GM23248 (cell line): ENCODE results near the gene ATG2B. TPM values are rescaled to one million over a fixed set of nuclear protein-coding genes. Genes with fewer than 3 reads are reported as not detected.

ENCODE experiments used
- DNase-seq: peaks from one replicate; pipeline ENCODE4 v3.0.0-alpha.2; 2015
- H2AFZ ChIP-seq: fragments of 200-600 bp; sonication (generic); 2 replicates; pipeline ENCODE4 v1.6.1; 2016; ENCODE audit warnings: antibody characterized with exemption
- H3F3A ChIP-seq: fragments of 200-600 bp; sonication (generic); 2 replicates; pipeline ENCODE4 v1.6.1; 2016; ENCODE audit warnings: mild to moderate bottlenecking, antibody characterized with exemption, mixed run types; ENCODE audit not compliant: insufficient read depth
- H3K27ac ChIP-seq: fragments of 200-600 bp; sonication (generic); 2 replicates; pipeline ENCODE4 v1.5.1; 2016; ENCODE audit warnings: mild to moderate bottlenecking
- H3K27me3 ChIP-seq: fragments of 200-600 bp; sonication (generic); replicated peaks from 2 replicates; pipeline ENCODE4 v1.6.1; 2016; ENCODE audit warnings: mild to moderate bottlenecking; ENCODE audit not compliant: insufficient read depth
- H3K36me3 ChIP-seq: fragments of 200-600 bp; sonication (generic); 2 replicates; pipeline ENCODE4 v1.6.1; 2016; ENCODE audit warnings: low read depth, mild to moderate bottlenecking
- H3K4me1 ChIP-seq: fragments of 200-600 bp; sonication (generic); 2 replicates; pipeline ENCODE4 v1.6.1; 2016; ENCODE audit warnings: mild to moderate bottlenecking; ENCODE audit not compliant: insufficient read depth
- H3K4me2 ChIP-seq: fragments of 200-600 bp; sonication (generic); one replicate; pipeline ENCODE4 v1.6.1; 2016; ENCODE audit warnings: mild to moderate bottlenecking; ENCODE audit not compliant: unreplicated experiment
- H3K4me3 ChIP-seq: fragments of 200-600 bp; sonication (generic); 2 replicates; pipeline ENCODE4 v1.5.1; 2016; ENCODE audit warnings: mild to moderate bottlenecking
- H3K79me2 ChIP-seq: fragments of 200-600 bp; sonication (generic); 2 replicates; pipeline ENCODE4 v1.6.1; 2016; ENCODE audit warnings: mild to moderate bottlenecking; ENCODE audit not compliant: insufficient read depth
- H3K9ac ChIP-seq: fragments of 200-600 bp; sonication (generic); 2 replicates; pipeline ENCODE4 v1.6.1; 2016; ENCODE audit warnings: mild to moderate bottlenecking
- H3K9me2 ChIP-seq: fragments of 200-600 bp; sonication (generic); 2 replicates; pipeline ENCODE4 v1.6.1; 2016; ENCODE audit warnings: mixed run types, mild to moderate bottlenecking, moderate library complexity; ENCODE audit not compliant: insufficient read depth
- H3K9me3 ChIP-seq: fragments of 200-600 bp; sonication (generic); one replicate; pipeline ENCODE4 v1.6.1; 2017; ENCODE audit warnings: low read depth
- H4K20me1 ChIP-seq: fragments of 200-600 bp; sonication (generic); 2 replicates; pipeline ENCODE4 v1.6.0; 2016; ENCODE audit not compliant: insufficient read depth
- EZH2 ChIP-seq: fragments of 200-600 bp; sonication (generic); IDR thresholded peaks from 2 replicates; pipeline ENCODE4 v1.6.1; 2018; ENCODE audit warnings: antibody characterized with exemption, mild to moderate bottlenecking; ENCODE audit not compliant: insufficient read depth, poor library complexity, severe bottlenecking
- EZH2phosphoT487 ChIP-seq: fragments of 200-600 bp; sonication (generic); IDR thresholded peaks from 2 replicates; pipeline ENCODE4 v1.6.1; 2018; ENCODE audit warnings: antibody characterized with exemption, moderate library complexity, mild to moderate bottlenecking, low read depth; ENCODE audit not compliant: insufficient read depth
- WGBS, 2 experiments: methylation state at CpG; one replicate each; pipeline ENCODE4 v1.1.6; 2015 to 2017; ENCODE audit warnings: low lambda C conversion rate in 2 of 2, low coverage in 1 of 2; ENCODE audit errors: missing lambda C conversion rate in 2 of 2; 5-methylcytosine and 5-hydroxymethylcytosine counted together
- in situ Hi-C: fragments of 300-500 bp; cut with MboI; formaldehyde crosslinking; loops from 2 replicates; pipeline ENCODE4 v1.15.0; 2020
- polyA plus RNA-seq: library from polyadenylated mRNA; unstranded; fragments of >200 nt; fragmentation: Nextera tagmentation; extraction: Ambion mirVana; gene quantifications from 2 replicates; pipeline ENCODE4 v1.2.1, GENCODE V29; 2016
- total RNA-seq: library from RNA; depleted of rRNA; stranded (reverse); fragments of >200 nt; shearing (Covaris generic); gene quantifications from 2 replicates; pipeline ENCODE4 v1.2.3, GENCODE V29; 2014

ATG2B gene
- total and polyA plus RNA-seq, 2 experiments from 2014 or later = 2.9 to 10.7 TPM

DNA sequence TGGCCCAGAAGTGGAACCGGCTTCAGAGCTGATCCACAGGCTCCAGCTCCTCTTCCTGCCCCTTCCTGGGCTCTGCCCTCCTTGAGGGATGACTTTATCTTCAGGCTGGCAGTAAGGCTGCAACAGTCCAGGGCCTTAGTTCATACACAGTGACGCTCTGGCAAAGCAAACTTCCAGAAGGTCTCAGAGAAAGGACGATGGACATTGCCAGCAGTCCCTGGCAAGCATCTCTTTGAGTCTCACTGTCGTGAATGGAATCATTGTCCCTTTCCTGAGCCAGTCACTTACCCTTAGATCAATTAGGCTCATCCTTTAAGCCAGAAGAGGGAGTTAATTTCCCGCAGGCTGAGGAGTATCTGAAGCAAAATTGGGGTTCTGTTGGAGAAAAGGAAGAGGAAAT is 37.4 kb upstream of the ATG2B start:
- whole genome bisulfite sequencing, 2 experiments = 45 to 51% methylated on average over 5 of the region's 5 CpGs
- in situ Hi-C loops = no loop called here

DNA sequence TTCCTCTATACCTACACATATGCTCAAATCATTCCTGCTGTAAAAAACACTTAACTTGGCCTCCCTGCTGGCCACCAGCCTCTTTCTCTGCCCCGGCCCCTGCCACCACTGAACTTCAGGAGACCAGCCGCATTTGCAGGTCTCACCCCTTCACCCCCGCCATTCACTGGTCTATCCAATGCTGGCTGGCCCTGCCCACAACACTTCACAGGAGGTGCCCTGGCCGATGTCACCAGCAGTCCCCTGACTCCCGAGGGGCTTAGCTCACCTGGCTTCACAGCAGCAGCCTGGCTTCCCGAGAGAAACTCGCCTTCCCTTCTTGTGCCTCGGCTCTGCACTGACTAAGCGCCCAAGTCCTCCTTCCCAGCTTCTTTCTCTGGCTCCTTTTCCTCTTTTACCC is 36.3 kb upstream of the ATG2B start:
- Histone ChIP-seq H3K4me1 (no peaks in the 10 kb centered on the region), H3K27ac (no peak overlapping the region), H3F3A (no peaks in the 10 kb centered on the region), H3K9ac (no peak overlapping the region), H3K4me3 (no peak overlapping the region), H3K4me2 (no peak overlapping the region), H3K27me3 (no peaks in the 10 kb centered on the region; the same call in 1 of the 2 replicates), H3K36me3 (no peaks in the 10 kb centered on the region), H4K20me1 (no peaks in the 10 kb centered on the region), H3K79me2 (no peaks in the 10 kb centered on the region), H2AFZ (no peak overlapping the region), H3K9me3 (no peaks in the 10 kb centered on the region), H3K9me2 (no peaks in the 10 kb centered on the region)
- TF ChIP-seq EZH2phosphoT487 = no peak
- no peak for TF ChIP-seq EZH2
- in situ Hi-C loops = no loop called here
- 64 to 69% methylated on average over 9 of the region's 9 CpGs for WGBS, 2 experiments
- no peak for DNase-seq

More for the DNA sequence above, 37.4 kb upstream of the ATG2B start:
- Histone ChIP-seq H3K79me2 (no peaks in the 10 kb centered on the region), H3K4me3 (no peak overlapping the region), H3K36me3 (no peaks in the 10 kb centered on the region), H4K20me1 (no peaks in the 10 kb centered on the region), H3K4me2 (no peak overlapping the region), H3K9ac (no peak overlapping the region), H2AFZ (no peak overlapping the region), H3K27ac (no peak overlapping the region), H3K9me2 (no peaks in the 10 kb centered on the region), H3K27me3 (no peaks in the 10 kb centered on the region; the same call in 1 of the 2 replicates), H3K9me3 (no peaks in the 10 kb centered on the region), H3F3A (no peaks in the 10 kb centered on the region), H3K4me1 (no peaks in the 10 kb centered on the region)
- TF ChIP-seq EZH2phosphoT487 (no peak), EZH2 (no peak)
- no peak for DNase-seq

GRCh38 chr14:96398921-96399320 is 35.8 kb upstream of the ATG2B start:
- no peak overlapping the region for H3K4me3 ChIP-seq
- WGBS, 2 experiments = 52 to 58% methylated on average over 5 of the region's 5 CpGs
- H3K27me3 ChIP-seq = no peaks in the 10 kb centered on the region; the same call in 1 of the 2 replicates
- H4K20me1 ChIP-seq = no peaks in the 10 kb centered on the region
- H3K27ac ChIP-seq = no peak overlapping the region
- H3K9me2 ChIP-seq = no peaks in the 10 kb centered on the region
- no peak overlapping the region for H3K4me2 ChIP-seq
- no peaks in the 10 kb centered on the region for H3K79me2 ChIP-seq
- in situ Hi-C loops = no loop called here
- no peak for DNase-seq
- H3F3A ChIP-seq = no peaks in the 10 kb centered on the region
- no peak overlapping the region for H3K9ac ChIP-seq
- no peaks in the 10 kb centered on the region for H3K9me3 ChIP-seq
- H3K36me3 ChIP-seq = no peaks in the 10 kb centered on the region
- no peaks in the 10 kb centered on the region for H3K4me1 ChIP-seq
- H2AFZ ChIP-seq = no peak overlapping the region
- TF ChIP-seq EZH2 (no peak), EZH2phosphoT487 (no peak)

DNA sequence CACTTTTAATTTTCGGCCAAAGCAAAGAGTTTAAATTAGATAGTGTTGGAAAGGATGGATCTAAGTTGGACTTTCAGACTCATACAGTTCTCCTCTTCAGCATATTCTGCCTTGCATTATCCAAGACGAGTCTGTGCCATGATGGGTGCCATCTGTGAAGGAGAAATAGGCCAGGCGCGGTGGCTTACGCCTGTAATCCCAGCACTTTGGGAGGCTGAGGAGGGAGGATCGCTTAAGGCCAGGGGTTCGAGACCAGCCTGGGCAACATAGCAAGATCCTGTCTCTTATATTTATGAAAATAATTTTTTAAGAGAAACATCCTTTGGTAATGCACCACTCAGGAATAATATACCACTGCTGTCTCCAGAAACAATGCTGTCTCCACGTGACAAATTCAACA is 35.3 kb upstream of the ATG2B start:
- Histone ChIP-seq H3K9ac (no peak overlapping the region), H3K27me3 (no peaks in the 10 kb centered on the region; the same call in 1 of the 2 replicates), H3K4me1 (no peaks in the 10 kb centered on the region), H3K27ac (no peak overlapping the region), H2AFZ (no peak overlapping the region), H4K20me1 (no peaks in the 10 kb centered on the region), H3K4me3 (no peak overlapping the region), H3K9me3 (no peaks in the 10 kb centered on the region), H3K9me2 (no peaks in the 10 kb centered on the region), H3K36me3 (no peaks in the 10 kb centered on the region), H3K4me2 (no peak overlapping the region), H3F3A (no peaks in the 10 kb centered on the region), H3K79me2 (no peaks in the 10 kb centered on the region)
- TF ChIP-seq EZH2phosphoT487 = no peak
- TF ChIP-seq EZH2 = no peak
- in situ Hi-C loops = no loop called here
- 77 to 79% methylated on average over 8 of the region's 8 CpGs for WGBS, 2 experiments
- DNase-seq = no peak
